Left kidney (tissue), 2 donors: ENCODE measurements around the gene PRKN. TPM values are rescaled to one million over a fixed set of nuclear protein-coding genes. Genes with fewer than 3 reads are reported as not detected.
"Not testable (repeated sequence)": the region's sequence is repeated elsewhere in the genome, so short reads cannot be mapped to it uniquely, and the experiment has no call there.

Source experiments
- DNase-seq: peaks from one replicate; pipeline ENCODE4 v3.0.0-alpha.2; 2013
- polyA plus RNA-seq: library from polyadenylated mRNA; unstranded; fragments of 120-200 nt; gene quantifications from one replicate; pipeline ENCODE4 v1.2.1, GENCODE V29; 2013; ENCODE audit not compliant: insufficient read length

The PRKN gene
- polyA plus RNA-seq, 1 donor: 7.7 TPM

- DNase-seq: no peak
These were observed 823.9 kb downstream of the PRKN start for GRCh38 chr6:161903584-161904212.

DNA sequence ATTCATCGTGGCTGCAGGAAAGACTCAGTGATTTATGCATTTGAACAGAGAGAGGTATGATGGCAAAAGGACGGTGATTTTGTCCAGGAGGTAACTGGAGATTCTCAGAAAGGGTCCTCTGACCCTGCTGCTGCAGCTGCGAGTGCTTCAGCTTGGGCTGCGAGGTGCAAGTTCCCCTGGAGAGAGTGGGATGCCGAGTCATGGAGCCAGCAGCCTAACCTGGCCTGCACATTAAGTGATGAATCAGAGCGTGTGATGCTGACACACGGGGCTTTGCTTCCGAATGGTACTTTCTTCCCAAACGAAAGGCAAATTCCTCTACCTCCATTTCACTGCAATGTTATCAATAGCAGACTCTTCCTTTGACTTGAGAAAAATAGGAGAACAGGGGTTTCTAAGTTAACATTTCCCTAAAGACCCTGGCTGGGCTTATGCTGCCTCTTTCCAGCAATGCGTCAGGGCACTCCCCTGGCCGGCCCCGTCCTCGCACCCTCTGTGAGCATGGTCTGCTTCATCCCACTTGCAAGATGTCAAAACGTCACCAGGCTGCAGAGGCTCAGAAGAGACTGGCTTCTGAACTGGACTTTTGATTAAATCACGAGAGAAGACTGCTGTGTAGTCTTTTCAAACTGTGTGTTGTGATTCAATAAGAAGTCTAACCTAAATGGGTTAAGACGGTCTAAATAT lies 825.7 kb downstream of the PRKN start:
- DNase-seq: no peak

DNA sequence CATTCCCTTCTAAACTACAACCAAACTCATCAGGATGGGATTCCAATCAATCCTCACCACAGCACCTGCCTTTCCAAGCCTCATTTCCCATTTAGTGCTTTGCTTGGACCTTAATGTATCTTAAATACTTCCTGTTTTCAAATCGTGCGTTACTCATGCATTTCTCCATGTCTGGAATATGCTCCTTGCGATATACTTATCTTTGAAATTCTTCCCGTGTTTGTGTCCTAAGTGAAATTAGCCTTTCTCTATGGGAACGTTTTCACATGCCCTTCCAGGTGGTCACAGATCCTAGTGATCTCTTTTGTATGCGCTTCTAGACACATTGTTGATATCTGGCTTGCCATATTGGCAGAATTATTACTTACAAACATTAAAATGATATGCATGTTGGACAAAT lies 833.1 kb downstream of the PRKN start:
- no peak for DNase-seq

- DNase-seq: no peak
These were observed 836.0 kb downstream of the PRKN start for GRCh38 chr6:161891542-161891941.

- DNase-seq: no peak
These were observed 836.7 kb downstream of the PRKN start for GRCh38 chr6:161890832-161891297.

DNA sequence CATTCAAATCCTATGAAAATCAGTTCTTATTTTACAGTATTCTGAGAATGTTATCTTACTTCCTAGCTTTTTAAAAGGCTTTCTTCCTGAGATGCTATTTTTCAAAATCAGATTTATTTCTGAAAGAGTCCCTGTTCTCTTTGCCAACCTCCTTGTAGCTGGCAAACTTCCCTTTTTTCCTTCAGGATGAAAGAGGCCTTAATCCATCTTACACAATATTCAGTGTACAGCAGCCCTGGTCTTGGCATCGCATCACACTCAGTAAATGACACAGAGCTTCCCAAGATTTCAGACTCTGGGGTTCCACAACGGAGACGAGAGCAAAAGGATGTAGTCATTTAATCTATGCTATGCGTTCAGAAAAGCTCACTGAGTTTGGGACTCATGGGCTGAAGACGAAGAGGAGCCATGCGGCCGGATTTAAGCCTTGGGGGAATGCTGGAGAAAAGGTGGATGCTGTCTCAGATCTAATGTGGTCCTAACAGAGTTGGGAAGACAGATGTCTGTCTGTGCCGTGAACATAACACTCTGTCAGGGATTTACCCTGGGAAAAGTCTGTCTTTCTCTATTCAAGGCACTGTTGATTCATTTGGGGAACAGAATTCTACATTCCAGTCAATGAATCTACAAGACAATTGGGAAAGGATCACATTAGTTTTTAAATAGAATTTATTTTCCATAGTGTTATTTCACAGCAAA lies 837.3 kb downstream of the PRKN start:
- no peak for DNase-seq

DNA sequence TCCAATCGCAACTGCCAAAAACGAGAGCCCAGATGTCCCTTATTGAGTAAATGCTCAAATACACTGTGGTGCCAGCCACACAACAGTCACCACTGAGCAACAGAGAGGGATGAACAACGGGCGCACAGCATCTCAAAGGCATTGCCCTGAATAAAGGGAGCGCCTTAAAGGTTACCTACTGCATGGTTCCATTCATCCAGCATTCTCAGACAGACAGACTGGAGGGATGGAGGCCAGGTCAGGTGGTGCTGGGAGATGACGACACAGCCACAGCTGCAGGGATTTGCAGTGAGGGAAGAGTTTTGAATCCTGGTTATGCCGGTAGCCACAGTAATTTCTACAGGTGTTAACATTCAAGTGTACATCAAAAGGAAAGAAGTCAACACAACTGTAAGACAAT lies 838.2 kb downstream of the PRKN start:
- DNase-seq: no peak

- not testable (repeated sequence) for DNase-seq
These were observed 841.0 kb downstream of the PRKN start for GRCh38 chr6:161886545-161886944.

DNA sequence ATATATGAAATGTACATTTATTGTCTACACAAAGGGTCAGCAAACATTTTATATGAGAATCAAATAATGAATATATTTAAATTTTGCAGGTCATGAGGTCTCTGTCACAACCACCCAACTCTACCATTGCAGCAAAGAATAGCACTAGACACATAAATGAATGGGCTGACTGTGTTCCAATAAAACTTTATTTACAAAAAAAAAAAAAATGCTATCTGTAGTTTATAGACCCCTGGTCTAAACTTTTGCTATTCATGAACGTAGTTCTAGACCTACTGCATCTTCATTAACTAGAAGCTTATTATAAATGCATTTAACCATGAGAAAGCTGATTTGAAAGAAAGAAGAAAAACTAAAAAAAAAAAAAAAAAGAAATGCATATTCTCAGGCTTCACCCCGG lies 842.8 kb downstream of the PRKN start:
- DNase-seq: no peak

DNA sequence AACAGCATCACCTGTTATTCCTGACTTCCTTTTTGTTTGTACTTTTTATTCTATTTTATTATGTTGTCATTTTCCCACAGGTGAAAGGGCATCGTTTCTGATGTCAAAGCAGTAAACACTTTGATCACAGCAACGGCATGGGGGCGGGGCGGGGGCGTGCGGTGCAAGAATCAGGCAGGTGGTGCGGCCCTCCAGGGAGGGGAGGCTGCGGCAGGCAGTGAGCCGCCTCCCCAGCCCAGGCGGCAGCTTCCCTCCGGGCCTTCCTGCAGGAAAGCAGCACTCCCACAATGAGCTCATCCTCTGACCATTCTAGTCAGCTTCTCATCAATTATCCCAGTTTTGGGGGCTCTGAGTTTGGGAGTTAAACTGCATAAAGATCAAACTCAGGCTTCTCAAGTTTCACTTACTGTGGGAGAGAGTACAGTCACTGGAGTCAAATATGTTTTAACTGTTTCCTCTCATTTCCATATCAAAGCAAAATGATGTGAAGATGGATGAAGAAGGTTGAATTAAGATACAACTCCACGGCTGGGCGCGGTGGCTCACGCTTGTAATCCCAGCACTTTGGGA lies 845.3 kb downstream of the PRKN start:
- no peak for DNase-seq

DNA sequence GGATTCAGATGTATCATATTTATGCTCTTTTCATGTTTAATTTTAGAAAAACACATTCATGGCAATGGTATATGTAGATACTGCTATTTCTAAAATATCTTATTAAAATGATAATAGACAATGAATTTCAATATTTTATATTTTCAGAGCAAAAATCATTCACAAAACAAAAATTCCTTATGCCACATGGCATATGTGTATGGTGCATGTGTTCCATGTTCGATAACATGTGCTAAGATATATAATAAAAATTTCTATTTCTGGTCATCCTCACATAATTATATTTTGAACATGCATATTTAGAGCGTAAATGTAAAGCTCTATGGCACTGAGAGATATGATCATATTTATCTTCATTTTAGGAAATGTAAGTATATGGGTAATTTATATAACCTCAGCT lies 847.5 kb downstream of the PRKN start:
- no peak for DNase-seq

GRCh38 chr6:161876231-161876630 lies 851.3 kb downstream of the PRKN start:
- DNase-seq: no peak

GRCh38 chr6:161870236-161870901 lies 857.2 kb downstream of the PRKN start:
- DNase-seq: no peak

- DNase-seq: no peak
These were observed 858.1 kb downstream of the PRKN start for GRCh38 chr6:161869491-161869890.

- DNase-seq: no peak
These were observed 861.0 kb downstream of the PRKN start for GRCh38 chr6:161866570-161866969.

DNA sequence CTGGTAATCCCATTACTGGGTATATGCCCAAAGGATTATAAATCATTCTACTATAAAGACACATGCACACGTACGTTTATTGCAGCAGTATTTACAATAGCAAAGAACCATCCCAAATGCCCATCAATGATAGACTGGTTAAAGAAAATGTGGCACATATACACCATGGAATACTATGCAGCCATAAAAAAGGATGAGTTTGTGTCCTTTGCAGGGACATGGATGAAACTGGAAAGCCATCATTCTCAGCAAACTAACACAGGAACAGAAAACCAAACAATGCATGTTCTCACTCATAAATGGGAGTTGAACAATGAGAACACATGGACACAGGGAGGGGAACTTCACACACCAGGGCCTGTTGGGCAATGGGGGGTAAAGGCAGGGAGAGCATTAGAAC lies 866.5 kb downstream of the PRKN start:
- DNase-seq: not testable (repeated sequence)

GRCh38 chr6:161853657-161854056 lies 873.9 kb downstream of the PRKN start:
- DNase-seq: no peak

GRCh38 chr6:161851486-161851885 lies 876.1 kb downstream of the PRKN start:
- DNase-seq: not testable (repeated sequence)

GRCh38 chr6:161850562-161850961 lies 877.0 kb downstream of the PRKN start:
- DNase-seq: no peak

- DNase-seq: no peak
These were observed 879.9 kb downstream of the PRKN start for GRCh38 chr6:161847628-161848027.

- no peak for DNase-seq
These were observed 882.8 kb downstream of the PRKN start for GRCh38 chr6:161844804-161845203.

- no peak for DNase-seq
These were observed 884.5 kb downstream of the PRKN start for GRCh38 chr6:161843066-161843465.
